Keratinocyte (primary cell): ENCODE data around the gene LAMA3.

ENCODE experiments used
- EZH2 ChIP-seq: IDR thresholded peaks from one replicate; pipeline ENCODE4 v1.6.1; 2012; ENCODE audit warnings: inconsistent platforms, mild to moderate bottlenecking, low read length, moderate library complexity
- TF ChIP-seq, protein P1 (sequence below), 3 experiments: IDR thresholded peaks in 1 of 3; conservative IDR thresholded peaks in 1 of 3; optimal IDR thresholded peaks in 1 of 3; 2 replicates in 2 of 3; 3 replicates in 1 of 3; pipeline versions ENCODE3 to v1.5.1; 2011; ENCODE audit warnings: low read length in 3 of 3, mild to moderate bottlenecking in 3 of 3, moderate library complexity in 2 of 3, control low read depth in 1 of 3, inconsistent platforms in 1 of 3; ENCODE audit not compliant: insufficient read depth in 2 of 3; ENCODE audit errors: extremely low read depth in 1 of 3

DNA sequence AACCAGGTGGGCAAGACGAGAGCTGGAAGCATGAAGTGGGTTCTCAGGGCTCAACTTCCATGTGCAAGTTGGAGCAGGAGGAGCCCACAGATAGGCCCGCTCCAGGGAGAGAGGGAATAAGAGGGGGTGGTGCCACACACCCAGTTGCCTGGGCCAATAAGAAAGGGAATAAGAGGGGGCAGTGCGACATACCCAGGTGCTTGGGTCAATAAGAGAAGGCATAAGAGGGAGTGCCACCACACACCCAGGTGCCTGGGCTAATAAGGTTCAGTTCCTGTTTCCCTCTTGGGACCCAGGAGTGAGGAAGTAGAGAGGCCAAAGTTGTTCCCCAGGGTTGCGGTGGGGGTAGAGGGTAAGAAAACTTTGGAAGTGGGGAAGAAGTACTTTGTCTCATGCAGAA lies 127.5 kb downstream of the LAMA3 start:
- TF ChIP-seq, protein P1, sequence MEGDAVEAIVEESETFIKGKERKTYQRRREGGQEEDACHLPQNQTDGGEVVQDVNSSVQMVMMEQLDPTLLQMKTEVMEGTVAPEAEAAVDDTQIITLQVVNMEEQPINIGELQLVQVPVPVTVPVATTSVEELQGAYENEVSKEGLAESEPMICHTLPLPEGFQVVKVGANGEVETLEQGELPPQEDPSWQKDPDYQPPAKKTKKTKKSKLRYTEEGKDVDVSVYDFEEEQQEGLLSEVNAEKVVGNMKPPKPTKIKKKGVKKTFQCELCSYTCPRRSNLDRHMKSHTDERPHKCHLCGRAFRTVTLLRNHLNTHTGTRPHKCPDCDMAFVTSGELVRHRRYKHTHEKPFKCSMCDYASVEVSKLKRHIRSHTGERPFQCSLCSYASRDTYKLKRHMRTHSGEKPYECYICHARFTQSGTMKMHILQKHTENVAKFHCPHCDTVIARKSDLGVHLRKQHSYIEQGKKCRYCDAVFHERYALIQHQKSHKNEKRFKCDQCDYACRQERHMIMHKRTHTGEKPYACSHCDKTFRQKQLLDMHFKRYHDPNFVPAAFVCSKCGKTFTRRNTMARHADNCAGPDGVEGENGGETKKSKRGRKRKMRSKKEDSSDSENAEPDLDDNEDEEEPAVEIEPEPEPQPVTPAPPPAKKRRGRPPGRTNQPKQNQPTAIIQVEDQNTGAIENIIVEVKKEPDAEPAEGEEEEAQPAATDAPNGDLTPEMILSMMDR (optimal IDR thresholded peaks at IDR 0.05 in 1 of 3, IDR thresholded peaks at IDR 0.05 in 1 of 3, conservative IDR thresholded peaks at IDR 0.05 in 1 of 3; ENCODE audit: extremely low read depth in 1 of 3, insufficient read depth in 2 of 3, low read length in 3 of 3): no peak
- TF ChIP-seq EZH2: no peak
